OCI-M1 (cell line): ENCODE data around the gene HIPK2.

ENCODE experiments used
- DNase-seq: peaks from one replicate; lab custom pipeline; 2025; lab: John Stamatoyannopoulos, UW

HIPK2 gene

GRCh38 chr7:139714163-139714901 is 63.5 kb downstream of the HIPK2 start:
- DNase-seq = no peak

- no peak for DNase-seq
Measured at GRCh38 chr7:139713526-139714162, 64.2 kb downstream of the HIPK2 start.

GRCh38 chr7:139713061-139713460 is 64.7 kb downstream of the HIPK2 start:
- no peak for DNase-seq

- DNase-seq = no peak
Measured at GRCh38 chr7:139711991-139712743, 65.6 kb downstream of the HIPK2 start.

- no peak for DNase-seq
Measured at GRCh38 chr7:139710036-139710435, 67.8 kb downstream of the HIPK2 start.

GRCh38 chr7:139709485-139709884 is 68.3 kb downstream of the HIPK2 start:
- DNase-seq = no peak

- DNase-seq = no peak
Measured at GRCh38 chr7:139708541-139708940, 69.3 kb downstream of the HIPK2 start.

DNA sequence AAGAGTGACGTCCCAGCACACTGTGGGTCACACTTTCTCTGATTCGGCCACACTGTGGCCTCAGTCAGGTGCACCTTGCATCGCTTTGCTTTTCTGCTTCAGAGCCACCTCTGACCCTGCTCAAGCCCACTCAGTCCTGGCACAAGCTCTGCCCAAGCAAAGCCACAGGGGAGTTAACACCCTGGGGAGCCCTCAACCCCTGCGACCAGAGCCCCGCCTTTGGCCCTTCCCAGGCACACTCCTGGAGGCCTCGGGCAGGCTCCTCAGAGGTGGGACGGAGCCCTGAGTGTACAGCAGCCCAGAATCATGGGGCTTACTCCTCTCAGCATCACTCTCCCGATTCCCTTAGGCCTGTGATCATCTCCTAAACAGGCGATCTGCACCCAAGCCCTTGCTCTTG is 71.0 kb downstream of the HIPK2 start:
- DNase-seq = no peak

DNA sequence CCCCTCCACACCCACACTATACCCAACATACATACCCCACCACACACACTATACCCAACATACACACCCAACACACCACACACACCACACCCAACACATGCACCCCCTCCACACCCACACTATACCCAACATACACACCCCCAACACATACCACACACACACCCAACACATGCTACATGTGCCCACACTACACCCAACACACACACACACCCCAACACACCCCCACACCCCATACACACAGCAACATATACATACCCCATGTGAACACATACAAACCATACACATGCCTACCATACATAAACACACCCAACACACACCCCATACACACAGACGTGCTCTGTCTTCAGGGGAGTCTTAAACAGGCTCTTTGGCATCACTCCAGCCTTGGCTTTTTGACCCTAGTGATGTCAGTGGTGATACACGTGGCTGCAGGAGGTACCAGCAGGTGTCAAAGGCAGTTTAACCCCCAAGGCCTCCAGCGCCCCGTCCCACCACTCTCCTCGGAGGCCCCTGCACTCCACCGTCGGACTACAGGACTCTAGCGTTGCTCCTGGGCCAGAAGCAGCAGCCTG is 73.4 kb downstream of the HIPK2 start:
- DNase-seq = no peak

GRCh38 chr7:139703487-139704307 is 74.1 kb downstream of the HIPK2 start:
- no peak for DNase-seq

GRCh38 chr7:139702811-139703486 is 74.8 kb downstream of the HIPK2 start:
- no peak for DNase-seq

- DNase-seq = no peak
Measured at GRCh38 chr7:139702313-139702731, 75.5 kb downstream of the HIPK2 start.

GRCh38 chr7:139701908-139702307 is 75.9 kb downstream of the HIPK2 start:
- no peak for DNase-seq

GRCh38 chr7:139700505-139701235 is 77.1 kb downstream of the HIPK2 start:
- no peak for DNase-seq

GRCh38 chr7:139699640-139700504 is 77.9 kb downstream of the HIPK2 start:
- DNase-seq = no peak

DNA sequence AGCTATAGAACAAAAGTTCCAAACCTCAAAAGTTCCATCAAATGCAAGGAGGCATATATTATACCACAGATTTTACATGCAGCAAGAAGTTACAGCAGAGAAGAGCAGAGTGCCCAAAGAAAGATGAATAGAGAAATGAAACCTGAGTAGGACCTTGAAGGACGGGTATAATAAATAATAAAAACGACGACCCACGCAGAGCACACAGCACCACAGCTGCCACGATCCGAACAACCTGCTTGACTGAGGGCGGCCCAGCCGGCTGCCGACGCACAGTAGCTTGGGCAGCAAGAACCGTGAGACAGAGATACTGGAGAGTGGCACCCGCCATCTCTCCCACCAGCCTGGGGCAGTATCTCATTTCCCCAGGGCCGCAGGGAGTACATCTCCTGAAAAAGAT is 79.0 kb downstream of the HIPK2 start:
- no peak for DNase-seq

GRCh38 chr7:139698278-139698677 is 79.5 kb downstream of the HIPK2 start:
- no peak for DNase-seq

- DNase-seq = no peak
Measured at GRCh38 chr7:139697056-139697455, 80.7 kb downstream of the HIPK2 start.

GRCh38 chr7:139696552-139696951 is 81.2 kb downstream of the HIPK2 start:
- DNase-seq = no peak

- no peak for DNase-seq
Measured at GRCh38 chr7:139695588-139695987, 82.2 kb downstream of the HIPK2 start.
